HEK293 (cell line): ENCODE measurements around the gene SREBF1.

ENCODE experiments used
- CTCF ChIA-PET: fragments of 350-600 bp; formaldehyde crosslinking; extraction: SDS; loops from one replicate; lab custom pipeline; 2021; ENCODE audit warnings: antibody characterized with exemption; lab: Yijun Ruan, JAX
- POLR2A ChIA-PET: fragments of 300-600 bp; formaldehyde crosslinking; extraction: SDS; loops from one replicate; lab custom pipeline; 2020; ENCODE audit warnings: antibody characterized with exemption, inconsistent platforms; lab: Yijun Ruan, JAX
- H3K27ac ChIP-seq: fragments of 200-500 bp; sonication (Bioruptor generic); 2 replicates; pipeline ENCODE4 v1.5.1; 2014; ENCODE audit warnings: low read depth, low read length, control low read depth, inconsistent platforms; ENCODE audit errors: extremely low read depth
- H3K36me3 ChIP-seq, 2 experiments: fragments of 200-500 bp in 1 of 2; sonication (Bioruptor generic) in 1 of 2; 1 replicate in 1 of 2; 2 replicates in 1 of 2; pipeline ENCODE4 v1.5.1; 2014 to 2017; ENCODE audit warnings: inconsistent platforms in 2 of 2, low read length in 2 of 2; ENCODE audit not compliant: control insufficient read depth in 2 of 2, insufficient read depth in 1 of 2
- H3K4me1 ChIP-seq: fragments of 200-500 bp; sonication (Bioruptor generic); 2 replicates; pipeline ENCODE4 v1.5.1; 2014; ENCODE audit warnings: mild to moderate bottlenecking, low read length, inconsistent platforms; ENCODE audit not compliant: control insufficient read depth, insufficient read depth
- H3K4me3 ChIP-seq: 2 replicates; pipeline ENCODE4 v1.5.1; 2011; ENCODE audit warnings: low read depth, mild to moderate bottlenecking, control low read depth, low read length, moderate library complexity
- H3K9me3 ChIP-seq: fragments of 200-500 bp; sonication (Bioruptor generic); 2 replicates; pipeline ENCODE4 v1.5.1; 2014; ENCODE audit warnings: low read depth, low read length, inconsistent platforms; ENCODE audit not compliant: control insufficient read depth, insufficient read depth
- BCL11B ChIP-seq: fragments of 450-650 bp; formaldehyde crosslinking; IDR thresholded peaks from 2 replicates; pipeline ENCODE4 v1.5.1; 2016; ENCODE audit warnings: low read depth, missing biosample characterization, missing genetic modification characterization
- GFI1B ChIP-seq: fragments of 450-650 bp; formaldehyde crosslinking; IDR thresholded peaks from 2 replicates; pipeline ENCODE4 v1.5.1; 2016; ENCODE audit warnings: missing biosample characterization, missing genetic modification characterization
- GLIS1 ChIP-seq: fragments of 450-650 bp; formaldehyde crosslinking; IDR thresholded peaks from 2 replicates; pipeline ENCODE4 v1.5.1; 2016; ENCODE audit warnings: missing biosample characterization, missing genetic modification characterization
- GLIS2 ChIP-seq: fragments of 450-650 bp; formaldehyde crosslinking; IDR thresholded peaks from 2 replicates; pipeline ENCODE4 v1.5.1; 2016; ENCODE audit warnings: missing biosample characterization, missing genetic modification characterization
- SCRT1 ChIP-seq: fragments of 450-650 bp; formaldehyde crosslinking; IDR thresholded peaks from 2 replicates; pipeline ENCODE4 v1.5.1; 2016; ENCODE audit warnings: missing biosample characterization, missing genetic modification characterization, borderline replicate concordance
- SCRT2 ChIP-seq: fragments of 450-650 bp; formaldehyde crosslinking; IDR thresholded peaks from 2 replicates; pipeline ENCODE4 v1.5.1; 2016; ENCODE audit warnings: missing biosample characterization, missing genetic modification characterization
- ZBTB21 ChIP-seq: fragments of 450-650 bp; formaldehyde crosslinking; IDR thresholded peaks from 2 replicates; pipeline ENCODE4 v1.5.1; 2017; ENCODE audit warnings: missing biosample characterization, missing genetic modification characterization
- ZBTB48 ChIP-seq: fragments of 450-650 bp; formaldehyde crosslinking; IDR thresholded peaks from 2 replicates; pipeline ENCODE4 v1.5.1; 2016; ENCODE audit warnings: missing biosample characterization, missing genetic modification characterization
- ZNF112 ChIP-seq: fragments of 450-650 bp; formaldehyde crosslinking; IDR thresholded peaks from 2 replicates; pipeline ENCODE4 v1.5.0; 2017; ENCODE audit warnings: missing biosample characterization, missing genetic modification characterization
- ZNF16 ChIP-seq: fragments of 450-650 bp; formaldehyde crosslinking; IDR thresholded peaks from 2 replicates; pipeline ENCODE4 v1.5.1; 2016; ENCODE audit warnings: low read depth, missing biosample characterization, missing genetic modification characterization
- ZNF311 ChIP-seq: fragments of 450-650 bp; formaldehyde crosslinking; IDR thresholded peaks from 2 replicates; pipeline ENCODE4 v1.5.1; 2017; ENCODE audit warnings: missing biosample characterization, missing genetic modification characterization, borderline replicate concordance
- ZNF341 ChIP-seq: fragments of 450-650 bp; formaldehyde crosslinking; IDR thresholded peaks from 2 replicates; pipeline ENCODE4; 2016; ENCODE audit warnings: low read depth, missing biosample characterization, missing genetic modification characterization
- ZNF391 ChIP-seq: fragments of 450-650 bp; formaldehyde crosslinking; IDR thresholded peaks from 2 replicates; pipeline ENCODE4 v1.5.1; 2016; ENCODE audit warnings: low read depth, missing biosample characterization, missing genetic modification characterization, borderline replicate concordance
- ZNF473 ChIP-seq: fragments of 450-650 bp; formaldehyde crosslinking; IDR thresholded peaks from 2 replicates; pipeline ENCODE4 v1.5.1; 2017; ENCODE audit warnings: missing biosample characterization, missing genetic modification characterization
- ZNF514 ChIP-seq: fragments of 450-650 bp; formaldehyde crosslinking; IDR thresholded peaks from 2 replicates; pipeline ENCODE4 v1.5.1; 2016; ENCODE audit warnings: missing biosample characterization, missing genetic modification characterization
- ZNF707 ChIP-seq: fragments of 450-650 bp; formaldehyde crosslinking; IDR thresholded peaks from 2 replicates; pipeline ENCODE4 v1.5.1; 2016; ENCODE audit warnings: missing biosample characterization, missing genetic modification characterization
- ZNF792 ChIP-seq: fragments of 450-650 bp; formaldehyde crosslinking; IDR thresholded peaks from 2 replicates; pipeline ENCODE4 v1.5.1; 2016; ENCODE audit warnings: missing biosample characterization, missing genetic modification characterization
- TF ChIP-seq, protein P1 (sequence below): fragments of 450-650 bp; formaldehyde crosslinking; conservative IDR thresholded peaks from 2 replicates; pipeline ENCODE4 v1.5.1; 2016; ENCODE audit warnings: low read depth, missing biosample characterization, missing genetic modification characterization
- TF ChIP-seq, protein P2 (sequence below): fragments of 450-650 bp; formaldehyde crosslinking; IDR thresholded peaks from 2 replicates; pipeline ENCODE4 v1.5.1; 2016; ENCODE audit warnings: missing biosample characterization, missing genetic modification characterization
- TF ChIP-seq, protein P3 (sequence below): fragments of 450-650 bp; formaldehyde crosslinking; IDR thresholded peaks from 2 replicates; pipeline ENCODE4 v1.5.1; 2016; ENCODE audit warnings: missing biosample characterization, missing genetic modification characterization

Gene SREBF1

DNA sequence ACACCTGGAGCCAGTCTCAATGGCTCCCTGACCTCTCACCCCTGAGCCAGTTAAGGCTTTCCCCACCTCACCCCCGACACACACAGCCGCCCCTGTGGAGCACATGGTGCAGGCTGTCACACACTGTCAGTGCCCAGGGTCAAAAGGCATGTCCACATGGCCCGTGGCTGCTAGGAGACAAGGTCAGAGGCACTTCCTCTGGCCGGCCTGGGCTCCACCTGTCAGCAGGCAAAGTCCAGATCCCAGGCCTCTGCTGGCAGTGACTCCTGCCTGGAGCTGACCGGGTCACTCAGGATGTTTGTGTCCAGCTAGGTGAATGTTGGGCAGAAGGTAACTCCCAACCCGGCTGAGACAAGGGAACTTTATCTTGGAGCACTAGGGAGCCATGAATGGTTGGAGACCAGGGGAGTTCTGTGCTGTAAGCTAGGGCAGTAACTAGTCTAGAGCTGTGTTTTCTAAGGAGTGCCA lies 6.0 kb downstream of the SREBF1 start:
- TF ChIP-seq ZNF16 (tag by site-specific recombination) (0 out of 2 replicates have a peak, but pooled peaks have one; percentile 47), GLIS2 (tag by site-specific recombination) (no peak), BCL11B (tag by site-specific recombination) (0 out of 2 replicates have a peak, but pooled peaks have one; percentile 26)
- H3K9me3 ChIP-seq, result no peaks in the 10 kb centered on the region
- no peak overlapping the region for H3K4me3 ChIP-seq
- H3K27ac ChIP-seq, result no peak overlapping the region
- H3K36me3 ChIP-seq, result peaks cover 0 to 4% of the 10 kb centered on the region in 2 experiments; a peak in 2 of 3 replicates
- H3K4me1 ChIP-seq, result peaks cover 16% of the 10 kb centered on the region
- POLR2A ChIA-PET, result interaction anchor here (1.2 kb wide), 1 partner anchor 9 kb away, joined by 3 read pairs; no protein-coding TSS in a partner anchor
- CTCF ChIA-PET, result no interaction called here

DNA sequence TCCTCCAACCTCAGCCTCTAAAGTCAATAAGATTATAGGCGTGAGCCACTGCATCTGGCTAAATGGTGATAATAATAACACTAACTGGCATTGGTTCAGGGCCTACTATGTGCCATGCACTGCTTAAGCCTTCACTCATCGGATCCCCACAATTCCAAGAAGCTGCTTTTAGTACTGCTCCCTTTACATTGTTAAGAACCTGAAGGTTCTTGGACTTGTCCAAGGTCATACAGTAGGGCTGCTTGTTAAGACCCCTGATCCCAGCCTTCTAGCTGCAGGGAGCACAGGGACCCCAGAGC lies 6.6 kb downstream of the SREBF1 start:
- H3K4me1 ChIP-seq, result peaks cover 13% of the 10 kb centered on the region
- TF ChIP-seq ZNF311 (no peak), ZNF473 (tag by site-specific recombination) (no peak), ZNF707 (no peak), ZNF391 (tag by site-specific recombination) (no peak), ZBTB21 (tag by site-specific recombination) (no peak), ZNF792 (tag by site-specific recombination) (no peak), ZNF112 (tag by site-specific recombination) (no peak)
- TF ChIP-seq, protein P1, sequence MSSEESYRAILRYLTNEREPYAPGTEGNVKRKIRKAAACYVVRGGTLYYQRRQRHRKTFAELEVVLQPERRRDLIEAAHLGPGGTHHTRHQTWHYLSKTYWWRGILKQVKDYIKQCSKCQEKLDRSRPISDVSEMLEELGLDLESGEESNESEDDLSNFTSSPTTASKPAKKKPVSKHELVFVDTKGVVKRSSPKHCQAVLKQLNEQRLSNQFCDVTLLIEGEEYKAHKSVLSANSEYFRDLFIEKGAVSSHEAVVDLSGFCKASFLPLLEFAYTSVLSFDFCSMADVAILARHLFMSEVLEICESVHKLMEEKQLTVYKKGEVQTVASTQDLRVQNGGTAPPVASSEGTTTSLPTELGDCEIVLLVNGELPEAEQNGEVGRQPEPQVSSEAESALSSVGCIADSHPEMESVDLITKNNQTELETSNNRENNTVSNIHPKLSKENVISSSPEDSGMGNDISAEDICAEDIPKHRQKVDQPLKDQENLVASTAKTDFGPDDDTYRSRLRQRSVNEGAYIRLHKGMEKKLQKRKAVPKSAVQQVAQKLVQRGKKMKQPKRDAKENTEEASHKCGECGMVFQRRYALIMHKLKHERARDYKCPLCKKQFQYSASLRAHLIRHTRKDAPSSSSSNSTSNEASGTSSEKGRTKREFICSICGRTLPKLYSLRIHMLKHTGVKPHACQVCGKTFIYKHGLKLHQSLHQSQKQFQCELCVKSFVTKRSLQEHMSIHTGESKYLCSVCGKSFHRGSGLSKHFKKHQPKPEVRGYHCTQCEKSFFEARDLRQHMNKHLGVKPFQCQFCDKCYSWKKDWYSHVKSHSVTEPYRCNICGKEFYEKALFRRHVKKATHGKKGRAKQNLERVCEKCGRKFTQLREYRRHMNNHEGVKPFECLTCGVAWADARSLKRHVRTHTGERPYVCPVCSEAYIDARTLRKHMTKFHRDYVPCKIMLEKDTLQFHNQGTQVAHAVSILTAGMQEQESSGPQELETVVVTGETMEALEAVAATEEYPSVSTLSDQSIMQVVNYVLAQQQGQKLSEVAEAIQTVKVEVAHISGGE (tag by site-specific recombination), result no peak
- no peak overlapping the region for H3K4me3 ChIP-seq
- ChIA-PET POLR2A (interaction anchor here (1.1 to 1.2 kb wide), 2 partner anchors 8 to 16 kb away, joined by 3 read pairs; no protein-coding TSS in a partner anchor), CTCF (interaction anchor here (1.2 to 1.5 kb wide), 2 partner anchors 19 to 29 kb away, joined by 3 to 4 read pairs; no protein-coding TSS in a partner anchor)
- peaks cover 0 to 4% of the 10 kb centered on the region in 2 experiments; a peak in 2 of 3 replicates for H3K36me3 ChIP-seq
- no peak overlapping the region for H3K27ac ChIP-seq
- H3K9me3 ChIP-seq, result no peaks in the 10 kb centered on the region

DNA sequence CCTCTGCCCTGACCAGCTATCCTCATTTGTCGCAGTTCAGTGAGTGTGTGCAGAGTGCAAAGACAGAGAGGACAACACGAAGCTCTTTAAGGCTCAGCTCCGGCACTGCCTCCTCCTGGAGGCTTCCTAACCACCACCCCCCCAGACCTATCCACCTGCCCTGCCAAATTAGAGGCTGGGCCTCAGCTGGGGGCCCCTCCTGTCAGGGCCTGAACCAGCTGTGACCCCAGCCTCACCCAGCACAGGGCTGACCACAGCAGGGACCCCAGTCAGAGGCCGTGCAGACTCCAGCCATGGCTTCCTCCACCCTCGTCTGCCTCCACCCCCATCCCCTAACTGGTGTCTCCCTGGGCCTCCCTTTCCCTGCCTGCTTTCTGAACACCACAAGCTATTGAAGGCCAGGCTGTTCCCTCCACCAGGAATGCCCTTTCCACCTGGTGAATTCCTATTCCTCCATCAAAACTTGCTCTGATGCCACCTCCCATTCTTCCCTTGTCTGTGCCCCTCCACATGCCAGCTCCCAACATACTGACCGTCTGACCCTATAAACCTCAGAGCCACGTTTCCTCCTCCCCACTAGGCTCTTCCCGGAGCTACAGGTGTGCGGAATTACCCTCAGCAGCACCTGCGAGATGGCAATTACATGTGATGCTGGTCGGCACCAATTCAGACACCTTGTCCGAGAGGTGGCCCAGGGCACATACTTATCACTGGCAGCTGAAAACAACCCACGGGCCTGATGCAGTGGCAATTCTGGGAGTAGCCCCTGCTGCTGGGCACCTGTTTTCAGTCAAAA lies 8.8 kb downstream of the SREBF1 start:
- Histone ChIP-seq H3K4me1 (peaks cover 22% of the 10 kb centered on the region), H3K9me3 (no peaks in the 10 kb centered on the region), H3K4me3 (no peak overlapping the region), H3K36me3 (peaks cover 0 to 4% of the 10 kb centered on the region in 2 experiments; a peak in 1 of 3 replicates), H3K27ac (peak overlapping the region; percentile 5; the same call in 1 of the 2 replicates)
- POLR2A ChIA-PET, result interaction anchor here (1.1 to 11.4 kb wide), 2 partner anchors 10 kb away, joined by 4 to 181 read pairs; partner anchors contain the start of gene SREBF1
- CTCF ChIA-PET, result interaction anchor here (1.8 to 2.4 kb wide), 2 partner anchors 17 to 91 kb away, joined by 6 to 11 read pairs; no protein-coding TSS in a partner anchor
- TF ChIP-seq GFI1B (tag by site-specific recombination), result no peak
- peak; percentile 39; the same call in 1 of the 2 replicates for TF ChIP-seq ZBTB48 (tag by site-specific recombination)
- TF ChIP-seq ZNF514 (tag by site-specific recombination), result no peak
- no peak for TF ChIP-seq ZNF16 (tag by site-specific recombination)
- peak; percentile 75 for TF ChIP-seq ZNF341 (tag by site-specific recombination)
- TF ChIP-seq, protein P2, sequence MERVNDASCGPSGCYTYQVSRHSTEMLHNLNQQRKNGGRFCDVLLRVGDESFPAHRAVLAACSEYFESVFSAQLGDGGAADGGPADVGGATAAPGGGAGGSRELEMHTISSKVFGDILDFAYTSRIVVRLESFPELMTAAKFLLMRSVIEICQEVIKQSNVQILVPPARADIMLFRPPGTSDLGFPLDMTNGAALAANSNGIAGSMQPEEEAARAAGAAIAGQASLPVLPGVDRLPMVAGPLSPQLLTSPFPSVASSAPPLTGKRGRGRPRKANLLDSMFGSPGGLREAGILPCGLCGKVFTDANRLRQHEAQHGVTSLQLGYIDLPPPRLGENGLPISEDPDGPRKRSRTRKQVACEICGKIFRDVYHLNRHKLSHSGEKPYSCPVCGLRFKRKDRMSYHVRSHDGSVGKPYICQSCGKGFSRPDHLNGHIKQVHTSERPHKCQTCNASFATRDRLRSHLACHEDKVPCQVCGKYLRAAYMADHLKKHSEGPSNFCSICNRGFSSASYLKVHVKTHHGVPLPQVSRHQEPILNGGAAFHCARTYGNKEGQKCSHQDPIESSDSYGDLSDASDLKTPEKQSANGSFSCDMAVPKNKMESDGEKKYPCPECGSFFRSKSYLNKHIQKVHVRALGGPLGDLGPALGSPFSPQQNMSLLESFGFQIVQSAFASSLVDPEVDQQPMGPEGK, result peak; percentile 44; the same call in 1 of the 2 replicates
- peak; percentile 51; the same call in 1 of the 2 replicates for TF ChIP-seq GLIS2 (tag by site-specific recombination)
- TF ChIP-seq, protein P3, sequence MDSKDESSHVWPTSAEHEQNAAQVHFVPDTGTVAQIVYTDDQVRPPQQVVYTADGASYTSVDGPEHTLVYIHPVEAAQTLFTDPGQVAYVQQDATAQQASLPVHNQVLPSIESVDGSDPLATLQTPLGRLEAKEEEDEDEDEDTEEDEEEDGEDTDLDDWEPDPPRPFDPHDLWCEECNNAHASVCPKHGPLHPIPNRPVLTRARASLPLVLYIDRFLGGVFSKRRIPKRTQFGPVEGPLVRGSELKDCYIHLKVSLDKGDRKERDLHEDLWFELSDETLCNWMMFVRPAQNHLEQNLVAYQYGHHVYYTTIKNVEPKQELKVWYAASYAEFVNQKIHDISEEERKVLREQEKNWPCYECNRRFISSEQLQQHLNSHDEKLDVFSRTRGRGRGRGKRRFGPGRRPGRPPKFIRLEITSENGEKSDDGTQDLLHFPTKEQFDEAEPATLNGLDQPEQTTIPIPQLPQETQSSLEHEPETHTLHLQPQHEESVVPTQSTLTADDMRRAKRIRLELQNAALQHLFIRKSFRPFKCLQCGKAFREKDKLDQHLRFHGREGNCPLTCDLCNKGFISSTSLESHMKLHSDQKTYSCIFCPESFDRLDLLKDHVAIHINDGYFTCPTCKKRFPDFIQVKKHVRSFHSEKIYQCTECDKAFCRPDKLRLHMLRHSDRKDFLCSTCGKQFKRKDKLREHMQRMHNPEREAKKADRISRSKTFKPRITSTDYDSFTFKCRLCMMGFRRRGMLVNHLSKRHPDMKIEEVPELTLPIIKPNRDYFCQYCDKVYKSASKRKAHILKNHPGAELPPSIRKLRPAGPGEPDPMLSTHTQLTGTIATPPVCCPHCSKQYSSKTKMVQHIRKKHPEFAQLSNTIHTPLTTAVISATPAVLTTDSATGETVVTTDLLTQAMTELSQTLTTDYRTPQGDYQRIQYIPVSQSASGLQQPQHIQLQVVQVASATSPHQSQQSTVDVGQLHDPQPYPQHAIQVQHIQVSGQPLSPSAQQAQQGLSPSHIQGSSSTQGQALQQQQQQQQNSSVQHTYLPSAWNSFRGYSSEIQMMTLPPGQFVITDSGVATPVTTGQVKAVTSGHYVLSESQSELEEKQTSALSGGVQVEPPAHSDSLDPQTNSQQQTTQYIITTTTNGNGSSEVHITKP, result peak; percentile 36; the same call in 1 of the 2 replicates
- peak; percentile 84 for TF ChIP-seq GLIS1 (tag by site-specific recombination)
- peak; percentile 89 for TF ChIP-seq SCRT1 (tag by site-specific recombination)
- peak; percentile 87 for TF ChIP-seq SCRT2 (tag by site-specific recombination)
